Body of pancreas (tissue), 4 donors: ENCODE data around the gene SCMH1. TPM values are rescaled to one million over a fixed set of nuclear protein-coding genes. Genes with fewer than 3 reads are reported as not detected.
"Not testable (repeated sequence)": the region's sequence is repeated elsewhere in the genome, so short reads cannot be mapped to it uniquely, and the experiment has no call there.

ENCODE experiments used
- ATAC-seq: fragments of 150-250 bp; one replicate; pipeline ENCODE4 v1.9.1; 2016
- DNase-seq, 4 donors: peaks; one replicate each; pipeline ENCODE4 v3.0.0-alpha.2; 2019
- H3K27ac ChIP-seq, 4 donors: fragments of 200-600 bp; sonication (generic); 1 replicate in 3 of 4; 2 replicates in 1 of 4; pipeline versions ENCODE4 v1.5.1 to v1.6.1; 2016 to 2019; ENCODE audit warnings: mild to moderate bottlenecking in 1 of 4, mixed read lengths in 1 of 4, moderate library complexity in 1 of 4
- H3K27me3 ChIP-seq, 2 donors: fragments of 200-600 bp; sonication (generic); one replicate each; pipeline ENCODE4 v1.6.0; 2016; ENCODE audit warnings: mild to moderate bottlenecking in 1 of 2
- H3K36me3 ChIP-seq, 2 donors: fragments of 200-600 bp; sonication (generic); replicated peaks in 1 of 2; 2 replicates each; pipeline ENCODE4 v1.5.1; 2016; ENCODE audit warnings: low read depth in 2 of 2; ENCODE audit not compliant: insufficient read depth in 1 of 2
- H3K4me1 ChIP-seq: fragments of 200-600 bp; sonication (generic); one replicate; pipeline ENCODE4 v1.6.0; 2016
- H3K4me3 ChIP-seq, 2 donors: fragments of 200-600 bp; sonication (generic); 1 replicate in 1 of 2; 2 replicates in 1 of 2; pipeline ENCODE4 v1.5.1; 2016 to 2019
- H3K9me3 ChIP-seq, 3 donors: fragments of 200-600 bp; sonication (generic); 1 replicate in 2 of 3; 2 replicates in 1 of 3; pipeline ENCODE4 v1.5.1; 2016
- POLR2A ChIP-seq, 3 donors: fragments of 450-650 bp; IDR thresholded peaks; one replicate each; pipeline ENCODE4 v1.6.1; 2016; ENCODE audit warnings: antibody characterized with exemption in 3 of 3, mild to moderate bottlenecking in 2 of 3
- WGBS, 2 donors: methylation state at CpG; one replicate each; pipeline ENCODE4 v1.1.5; 2017; 5-methylcytosine and 5-hydroxymethylcytosine counted together
- intact Hi-C: fragments of 100-400 bp; cut with DNase I; formaldehyde crosslinking; loops from one replicate; pipeline ENCODE4 v1.15.1; 2023
- total RNA-seq, 2 donors: library from RNA; depleted of rRNA; stranded (reverse); fragments of >200 nt; gene quantifications; one replicate each; pipeline ENCODE4 v1.1.0, GENCODE V29; 2016
- TF ChIP-seq, protein P1 (sequence below), 7 experiments: fragments of 450-650 bp in 4 of 7; fragments of 200-600 bp in 3 of 7; sonication (generic) in 3 of 7; IDR thresholded peaks; one replicate each; pipeline ENCODE4 v1.5.1; 2016 to 2019; ENCODE audit warnings: antibody characterized with exemption in 7 of 7

The SCMH1 gene
- total RNA-seq, 2 donors from 2014 or later: 25.4 to 33.3 TPM

DNA sequence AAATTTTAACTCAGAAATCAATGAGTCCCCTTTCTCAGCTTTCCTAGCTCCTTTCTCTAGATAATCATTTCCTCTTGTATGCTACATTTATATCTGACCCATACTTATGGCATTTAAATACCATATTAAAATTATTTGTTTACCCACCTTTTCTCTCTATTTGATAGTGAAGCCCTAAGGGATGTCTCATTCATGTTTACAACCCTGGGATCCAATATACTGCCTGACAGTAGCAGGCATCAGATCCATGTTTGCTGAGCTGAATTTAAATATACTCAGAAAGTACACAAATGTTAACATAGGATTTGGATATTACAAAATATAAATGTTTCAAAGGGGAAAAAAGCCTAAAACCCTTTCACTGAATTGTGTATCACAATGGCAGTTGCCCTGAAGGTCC is 26.5 kb downstream of the SCMH1 start:
- Histone ChIP-seq H3K27me3 (no peaks in the 10 kb centered on the region), H3K9me3 (no peaks in the 10 kb centered on the region), H3K4me1 (no peaks in the 10 kb centered on the region), H3K27ac (no peak overlapping the region), H3K36me3 (no peaks in the 10 kb centered on the region), H3K4me3 (no peak overlapping the region)
- ATAC-seq (no peak), DNase-seq (no peak)
- TF ChIP-seq POLR2A (IDR thresholded peaks at IDR 0.05): no peak
- TF ChIP-seq, protein P1, sequence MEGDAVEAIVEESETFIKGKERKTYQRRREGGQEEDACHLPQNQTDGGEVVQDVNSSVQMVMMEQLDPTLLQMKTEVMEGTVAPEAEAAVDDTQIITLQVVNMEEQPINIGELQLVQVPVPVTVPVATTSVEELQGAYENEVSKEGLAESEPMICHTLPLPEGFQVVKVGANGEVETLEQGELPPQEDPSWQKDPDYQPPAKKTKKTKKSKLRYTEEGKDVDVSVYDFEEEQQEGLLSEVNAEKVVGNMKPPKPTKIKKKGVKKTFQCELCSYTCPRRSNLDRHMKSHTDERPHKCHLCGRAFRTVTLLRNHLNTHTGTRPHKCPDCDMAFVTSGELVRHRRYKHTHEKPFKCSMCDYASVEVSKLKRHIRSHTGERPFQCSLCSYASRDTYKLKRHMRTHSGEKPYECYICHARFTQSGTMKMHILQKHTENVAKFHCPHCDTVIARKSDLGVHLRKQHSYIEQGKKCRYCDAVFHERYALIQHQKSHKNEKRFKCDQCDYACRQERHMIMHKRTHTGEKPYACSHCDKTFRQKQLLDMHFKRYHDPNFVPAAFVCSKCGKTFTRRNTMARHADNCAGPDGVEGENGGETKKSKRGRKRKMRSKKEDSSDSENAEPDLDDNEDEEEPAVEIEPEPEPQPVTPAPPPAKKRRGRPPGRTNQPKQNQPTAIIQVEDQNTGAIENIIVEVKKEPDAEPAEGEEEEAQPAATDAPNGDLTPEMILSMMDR (IDR thresholded peaks at IDR 0.05): no peak
- intact Hi-C loops: no loop called here

DNA sequence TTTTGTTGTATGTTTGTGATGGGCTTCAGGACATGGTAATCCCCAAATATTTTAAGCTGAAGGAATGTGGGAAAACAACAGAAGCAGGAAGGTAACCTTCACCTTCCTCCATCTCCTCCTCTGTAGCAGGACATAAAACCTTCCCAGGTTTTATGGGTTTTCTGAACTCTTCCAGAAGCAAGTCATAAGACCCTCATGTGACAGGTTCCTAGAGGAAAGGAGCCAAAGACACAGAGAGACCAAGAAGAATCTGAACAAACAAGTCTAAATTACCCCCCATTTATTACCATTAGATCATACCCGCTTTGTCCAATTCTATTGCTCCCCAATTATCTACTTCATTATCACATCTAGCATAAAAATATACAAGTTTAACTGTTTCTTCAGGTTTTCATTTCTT is 28.8 kb downstream of the SCMH1 start:
- Histone ChIP-seq H3K27me3 (no peaks in the 10 kb centered on the region), H3K36me3 (no peaks in the 10 kb centered on the region), H3K4me1 (no peaks in the 10 kb centered on the region), H3K27ac (no peak overlapping the region), H3K9me3 (no peaks in the 10 kb centered on the region), H3K4me3 (no peak overlapping the region)
- DNase-seq (no peak), ATAC-seq (no peak)
- TF ChIP-seq, protein P1 (IDR thresholded peaks at IDR 0.05): no peak
- TF ChIP-seq POLR2A (IDR thresholded peaks at IDR 0.05): no peak
- intact Hi-C loops: no loop called here
- 94 to 100% methylated on average over 1 of the region's 1 CpG for WGBS, 2 donors

DNA sequence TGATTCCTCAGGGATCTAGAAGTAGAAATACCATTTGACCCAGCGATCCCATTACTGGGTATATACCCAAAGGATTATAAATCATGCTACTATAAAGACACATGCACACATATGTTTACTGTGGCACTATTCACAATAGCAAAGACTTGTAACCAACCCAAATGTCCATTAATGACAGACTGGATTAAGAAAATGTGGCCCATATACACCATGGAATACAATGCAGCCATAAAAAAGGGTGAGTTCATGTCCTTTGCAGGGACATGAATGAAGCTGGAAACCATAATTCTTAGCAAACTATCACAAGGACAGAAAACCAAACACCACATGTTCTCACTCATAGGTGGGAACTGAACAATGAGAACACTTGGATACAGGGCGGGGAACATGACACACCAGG is 30.5 kb downstream of the SCMH1 start:
- ATAC-seq, intact Hi-C loops: not testable (repeated sequence)
- 88 to 93% methylated on average over 2 of the region's 2 CpGs for WGBS, 2 donors

DNA sequence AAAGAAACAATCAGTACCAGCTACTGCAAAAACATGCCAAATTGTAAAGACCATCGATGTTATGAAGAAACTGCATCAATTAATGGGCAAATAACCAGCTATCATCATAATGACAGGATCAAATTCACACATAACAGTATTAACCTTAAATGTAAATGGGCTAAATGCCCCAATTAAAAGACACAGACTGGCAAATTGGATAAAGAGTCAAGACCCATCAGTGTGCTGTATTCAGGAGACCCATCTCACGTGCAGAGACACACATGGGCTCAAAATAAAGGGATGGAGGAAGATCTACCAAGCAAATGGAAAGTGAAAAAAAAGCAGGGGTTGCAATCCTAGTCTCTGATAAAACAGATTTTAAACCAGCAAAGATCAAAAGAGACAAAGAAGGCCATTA is 35.1 kb downstream of the SCMH1 start:
- DNase-seq, intact Hi-C loops, ATAC-seq, H3K4me3 ChIP-seq, H3K36me3 ChIP-seq, H3K27ac ChIP-seq, H3K27me3 ChIP-seq, H3K9me3 ChIP-seq, H3K4me1 ChIP-seq: not testable (repeated sequence)
- 92 to 100% methylated on average over 2 of the region's 2 CpGs for WGBS, 2 donors

More for the DNA sequence above, 30.5 kb downstream of the SCMH1 start:
- not testable (repeated sequence) for H3K4me3 ChIP-seq, H3K9me3 ChIP-seq, H3K27me3 ChIP-seq, H3K27ac ChIP-seq, H3K4me1 ChIP-seq, H3K36me3 ChIP-seq, DNase-seq

DNA sequence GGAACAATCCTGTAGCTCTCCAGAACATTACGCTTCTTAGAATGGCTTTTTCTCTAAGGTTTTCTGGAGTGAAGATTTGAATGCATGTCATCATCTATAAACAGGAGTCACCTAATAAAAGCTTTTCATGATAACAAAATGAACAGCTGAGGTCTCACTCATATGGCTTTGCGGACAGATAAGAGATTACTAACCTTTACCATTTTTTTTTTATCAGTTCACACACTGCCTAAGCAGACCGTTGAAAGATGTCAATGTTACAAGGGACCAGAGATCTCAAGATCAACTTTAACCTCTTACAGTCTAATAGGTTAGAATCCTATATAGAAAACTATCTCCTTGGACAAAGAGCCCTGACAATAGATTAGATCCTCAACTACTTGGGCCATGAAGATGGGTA is 41.4 kb downstream of the SCMH1 start:
- 45 to 46% methylated on average over 3 of the region's 3 CpGs for WGBS, 2 donors
- H3K4me3 ChIP-seq: no peak overlapping the region
- TF ChIP-seq, protein P1 (IDR thresholded peaks at IDR 0.05): no peak
- H3K27me3 ChIP-seq: no peaks in the 10 kb centered on the region
- peak overlapping the region; percentile 21 to 83 (median 74) for H3K27ac ChIP-seq
- DNase-seq (no peak), ATAC-seq (no peak)
- no peaks in the 10 kb centered on the region for H3K9me3 ChIP-seq
- intact Hi-C loops: no loop called here
- peaks cover 20% of the 10 kb centered on the region for H3K4me1 ChIP-seq
- H3K36me3 ChIP-seq: no peaks in the 10 kb centered on the region

DNA sequence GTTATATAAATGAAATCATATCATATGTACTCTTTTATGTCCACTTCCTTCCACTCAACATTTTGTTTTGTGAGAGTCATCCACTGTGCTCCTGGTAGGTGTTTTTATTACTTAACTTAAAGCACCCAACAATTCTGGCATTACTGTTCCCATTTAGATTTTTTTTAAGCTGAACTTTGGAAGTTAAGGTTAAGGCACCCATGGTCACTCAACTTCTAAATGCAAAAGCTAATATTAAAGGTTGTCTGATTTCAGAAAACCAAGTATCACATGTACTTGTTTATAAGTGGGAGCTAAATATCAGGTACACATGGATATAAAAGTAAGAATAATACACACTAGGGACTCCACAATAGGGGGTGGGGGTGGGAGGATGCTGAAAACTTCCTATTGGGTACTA is 42.7 kb downstream of the SCMH1 start:
- H3K4me1 ChIP-seq: peaks cover 20% of the 10 kb centered on the region
- TF ChIP-seq, protein P1 (IDR thresholded peaks at IDR 0.05): no peak
- no peak for TF ChIP-seq POLR2A (IDR thresholded peaks at IDR 0.05)

More for the DNA sequence above, 42.7 kb downstream of the SCMH1 start:
- H3K9me3 ChIP-seq: no peaks in the 10 kb centered on the region
- no peak for DNase-seq
- H3K27me3 ChIP-seq: no peaks in the 10 kb centered on the region
- ATAC-seq: no peak
- no peak overlapping the region for H3K27ac ChIP-seq
- no peaks in the 10 kb centered on the region for H3K36me3 ChIP-seq
- intact Hi-C loops: no loop called here
- H3K4me3 ChIP-seq: no peak overlapping the region
